Esophagus squamous epithelium (tissue), 4 donors: ENCODE results near the gene ACD.

Experiments
- CTCF ChIP-seq, 6 experiments: fragments of 450-650 bp in 4 of 6; fragments of 200-600 bp in 2 of 6; sonication (generic) in 2 of 6; IDR thresholded peaks; one replicate each; pipeline ENCODE4 v1.5.1; 2016 to 2019; ENCODE audit warnings: antibody characterized with exemption in 6 of 6, mild to moderate bottlenecking in 4 of 6, moderate library complexity in 4 of 6
- POLR2A ChIP-seq, 4 donors: fragments of 450-650 bp; IDR thresholded peaks; one replicate each; pipeline ENCODE4 v1.6.1; 2017; ENCODE audit warnings: antibody characterized with exemption in 4 of 4, mild to moderate bottlenecking in 4 of 4, moderate library complexity in 3 of 4

GRCh38 chr16:67664871-67665270, 4.8 kb upstream of the ACD start:
- TF ChIP-seq CTCF (IDR thresholded peaks at IDR 0.05), result no peak
- no peak for TF ChIP-seq POLR2A (IDR thresholded peaks at IDR 0.05)
